Activated CD4-positive, CD25-positive, alpha-beta regulatory T cell treated with anti-CD3 and anti-CD28 coated beads, Interleukin-2, amount 50 U/mL, for 24 hours (primary cell): ENCODE measurements around the gene CASS4.
"Not testable (repeated sequence)": the region's sequence is repeated elsewhere in the genome, so short reads cannot be mapped to it uniquely, and the experiment has no call there.

Experiments
- ATAC-seq, 2 donors: fragments of 150-1000 bp; cut with Tn5 transposase; one replicate each; pipeline ENCODE4 v1.10.0; 2021; ENCODE audit warnings: mild to moderate bottlenecking in 1 of 2, moderate library complexity in 1 of 2

Gene CASS4

GRCh38 chr20:56392132-56392880, 19.8 kb upstream of the CASS4 start, which contains the start of the genes AURKA and CSTF1:
Gene AURKA, minus strand, starts transcription at chr20:56392215. Its CDS starts 4,018 bp downstream, at chr20:56388197.
Gene CSTF1, plus strand, starts transcription at chr20:56392645. Its CDS starts 2,908 bp downstream, at chr20:56395553.
- ATAC-seq: peak; percentile 93 to 95

GRCh38 chr20:56392881-56393482, 19.1 kb upstream of the CASS4 start:
- peak in 1 of 2 donors; percentile 3 for ATAC-seq

- ATAC-seq: no peak
Measured at GRCh38 chr20:56393653-56394052, 18.4 kb upstream of the CASS4 start.

GRCh38 chr20:56395166-56395565, 16.9 kb upstream of the CASS4 start:
- ATAC-seq: no peak

GRCh38 chr20:56400001-56400640, 11.9 kb upstream of the CASS4 start:
- ATAC-seq: peak in 1 of 2 donors; percentile 65

- ATAC-seq: no peak
Measured at GRCh38 chr20:56403465-56403864, 8.6 kb upstream of the CASS4 start.

GRCh38 chr20:56405356-56405755, 6.7 kb upstream of the CASS4 start:
- ATAC-seq: not testable (repeated sequence)

GRCh38 chr20:56406910-56407309, 5.2 kb upstream of the CASS4 start:
- ATAC-seq: no peak

- no peak for ATAC-seq
Measured at GRCh38 chr20:56409521-56409920, 2.5 kb upstream of the CASS4 start.

GRCh38 chr20:56409956-56410355, 2.1 kb upstream of the CASS4 start:
- ATAC-seq: no peak

- not testable (repeated sequence) for ATAC-seq
Measured at GRCh38 chr20:56411287-56411686, 773 bp upstream of the CASS4 start.

- ATAC-seq: no peak
Measured at GRCh38 chr20:56412473-56412790, 372 bp downstream of the CASS4 start.

GRCh38 chr20:56412949-56413348, 889 bp downstream of the CASS4 start:
- ATAC-seq: no peak

GRCh38 chr20:56414842-56415765, 3.0 kb downstream of the CASS4 start:
- ATAC-seq: peak; percentile 67 to 68

GRCh38 chr20:56417402-56417801, 5.3 kb downstream of the CASS4 start:
- no peak for ATAC-seq

- no peak for ATAC-seq
Measured at GRCh38 chr20:56417911-56418310, 5.9 kb downstream of the CASS4 start.

GRCh38 chr20:56418385-56418861, 6.4 kb downstream of the CASS4 start:
- ATAC-seq: peak; percentile 10 to 27

- ATAC-seq: no peak
Measured at GRCh38 chr20:56420028-56420427, 8.0 kb downstream of the CASS4 start.

GRCh38 chr20:56420940-56421688, 9.1 kb downstream of the CASS4 start:
- ATAC-seq: no peak

- ATAC-seq: no peak
Measured at GRCh38 chr20:56422076-56422823, 10.2 kb downstream of the CASS4 start.

GRCh38 chr20:56422824-56423189, 10.7 kb downstream of the CASS4 start:
- ATAC-seq: no peak
